Body of pancreas (tissue), 4 donors: ENCODE data around the gene IPO4. TPM values are rescaled to one million over a fixed set of nuclear protein-coding genes. Genes with fewer than 3 reads are reported as not detected.

ENCODE experiments used
- ATAC-seq: fragments of 150-250 bp; one replicate; pipeline ENCODE4 v1.9.1; 2016
- DNase-seq, 4 donors: peaks; one replicate each; pipeline ENCODE4 v3.0.0-alpha.2; 2019
- H3K27ac ChIP-seq, 4 donors: fragments of 200-600 bp; sonication (generic); 1 replicate in 3 of 4; 2 replicates in 1 of 4; pipeline versions ENCODE4 v1.5.1 to v1.6.1; 2016 to 2019; ENCODE audit warnings: mild to moderate bottlenecking in 1 of 4, mixed read lengths in 1 of 4, moderate library complexity in 1 of 4
- H3K27me3 ChIP-seq, 2 donors: fragments of 200-600 bp; sonication (generic); one replicate each; pipeline ENCODE4 v1.6.0; 2016; ENCODE audit warnings: mild to moderate bottlenecking in 1 of 2
- H3K36me3 ChIP-seq, 2 donors: fragments of 200-600 bp; sonication (generic); replicated peaks in 1 of 2; 2 replicates each; pipeline ENCODE4 v1.5.1; 2016; ENCODE audit warnings: low read depth in 2 of 2; ENCODE audit not compliant: insufficient read depth in 1 of 2
- H3K4me1 ChIP-seq: fragments of 200-600 bp; sonication (generic); one replicate; pipeline ENCODE4 v1.6.0; 2016
- H3K4me3 ChIP-seq, 2 donors: fragments of 200-600 bp; sonication (generic); 1 replicate in 1 of 2; 2 replicates in 1 of 2; pipeline ENCODE4 v1.5.1; 2016 to 2019
- H3K9me3 ChIP-seq, 3 donors: fragments of 200-600 bp; sonication (generic); 1 replicate in 2 of 3; 2 replicates in 1 of 3; pipeline ENCODE4 v1.5.1; 2016
- CTCF ChIP-seq, 7 experiments: fragments of 450-650 bp in 4 of 7; fragments of 200-600 bp in 3 of 7; sonication (generic) in 3 of 7; IDR thresholded peaks; one replicate each; pipeline ENCODE4 v1.5.1; 2016 to 2019; ENCODE audit warnings: antibody characterized with exemption in 7 of 7
- POLR2A ChIP-seq, 3 donors: fragments of 450-650 bp; IDR thresholded peaks; one replicate each; pipeline ENCODE4 v1.6.1; 2016; ENCODE audit warnings: antibody characterized with exemption in 3 of 3, mild to moderate bottlenecking in 2 of 3
- WGBS, 2 donors: methylation state at CpG; one replicate each; pipeline ENCODE4 v1.1.5; 2017; 5-methylcytosine and 5-hydroxymethylcytosine counted together
- intact Hi-C: fragments of 100-400 bp; cut with DNase I; formaldehyde crosslinking; loops from one replicate; pipeline ENCODE4 v1.15.1; 2023
- total RNA-seq, 2 donors: library from RNA; depleted of rRNA; stranded (reverse); fragments of >200 nt; gene quantifications; one replicate each; pipeline ENCODE4 v1.1.0, GENCODE V29; 2016

IPO4 gene
- total RNA-seq, 2 donors from 2014 or later: 30.4 to 73.5 TPM

- peaks cover 0 to 11% of the 10 kb centered on the region in 2 donors for H3K36me3 ChIP-seq
- TF ChIP-seq CTCF (IDR thresholded peaks at IDR 0.05) (no peak), POLR2A (IDR thresholded peaks at IDR 0.05) (no peak)
- intact Hi-C loops: no loop called here
- H3K4me1 ChIP-seq: peaks cover 46% of the 10 kb centered on the region
- H3K27ac ChIP-seq: peak overlapping the region in 2 of 4 donors; percentile 12 to 82
- ATAC-seq (no peak), DNase-seq (no peak)
- H3K4me3 ChIP-seq: no peak overlapping the region
- 60 to 77% methylated on average over 12 to 13 of the region's 13 CpGs for WGBS, 2 donors
- no peaks in the 10 kb centered on the region for H3K27me3 ChIP-seq
- H3K9me3 ChIP-seq: no peaks in the 10 kb centered on the region
Measured at GRCh38 chr14:24138396-24139271, 50.0 kb downstream of the IPO4 start.

- no peak for TF ChIP-seq POLR2A (IDR thresholded peaks at IDR 0.05)
- no peak for TF ChIP-seq CTCF (IDR thresholded peaks at IDR 0.05)
- H3K9me3 ChIP-seq: no peaks in the 10 kb centered on the region
- peak overlapping the region in 2 of 4 donors; percentile 96 to 98 for H3K27ac ChIP-seq
- no peak for ATAC-seq
- H3K27me3 ChIP-seq: no peaks in the 10 kb centered on the region
- H3K4me3 ChIP-seq: no peak overlapping the region
- H3K4me1 ChIP-seq: peaks cover 50% of the 10 kb centered on the region
- DNase-seq: no peak
- peaks cover 0 to 11% of the 10 kb centered on the region in 2 donors for H3K36me3 ChIP-seq
- intact Hi-C loops: no loop called here
- 82 to 88% methylated on average over 6 to 8 of the region's 8 CpGs for WGBS, 2 donors
Measured at GRCh38 chr14:24137529-24138395, 50.9 kb downstream of the IPO4 start.

- Histone ChIP-seq H3K4me3 (peak overlapping the region in 1 of 2 donors; percentile 96), H3K27ac (peak overlapping the region; percentile 72 to 98 (median 94)), H3K4me1 (peaks cover 51% of the 10 kb centered on the region), H3K36me3 (peaks cover 0 to 11% of the 10 kb centered on the region in 2 donors), H3K9me3 (no peaks in the 10 kb centered on the region), H3K27me3 (no peaks in the 10 kb centered on the region)
- intact Hi-C loops: no loop called here
- 18 to 30% methylated on average over 13 of the region's 13 CpGs for WGBS, 2 donors
- ATAC-seq: no peak
- TF ChIP-seq POLR2A (IDR thresholded peaks at IDR 0.05) (no peak), CTCF (IDR thresholded peaks at IDR 0.05) (no peak)
- DNase-seq: no peak
Measured at GRCh38 chr14:24136684-24137528, 51.7 kb downstream of the IPO4 start.

- H3K9me3 ChIP-seq: no peaks in the 10 kb centered on the region
- intact Hi-C loops: no loop called here
- H3K36me3 ChIP-seq: peaks cover 0 to 11% of the 10 kb centered on the region in 2 donors
- H3K4me3 ChIP-seq: peak within 1 kb of the TSS; percentile 30 to 96
- peak; percentile 92 for ATAC-seq
- DNase-seq: peak; percentile 95 to 97 (median 96)
- peak within 1 kb of the TSS; percentile 72 to 98 (median 94) for H3K27ac ChIP-seq
- no peaks in the 10 kb centered on the region for H3K27me3 ChIP-seq
- WGBS, 2 donors: 0 to 2% methylated on average over 23 to 67 of the region's 75 CpGs
- peaks cover 58% of the 10 kb centered on the region for H3K4me1 ChIP-seq
- TF ChIP-seq CTCF (IDR thresholded peaks at IDR 0.05) (peak in 1 of 7 experiments; percentile 9), POLR2A (IDR thresholded peaks at IDR 0.05) (peak; percentile 39 to 80 (median 66))
Measured at GRCh38 chr14:24135834-24136683, 52.6 kb downstream of the IPO4 start, which contains the start of gene PSME1. Gene PSME1 (plus strand): TSS chr14:24136194. CDS start chr14:24136263, 69 bp downstream.
